ENCODE results near the gene FUT7.

The FUT7 gene

DNA sequence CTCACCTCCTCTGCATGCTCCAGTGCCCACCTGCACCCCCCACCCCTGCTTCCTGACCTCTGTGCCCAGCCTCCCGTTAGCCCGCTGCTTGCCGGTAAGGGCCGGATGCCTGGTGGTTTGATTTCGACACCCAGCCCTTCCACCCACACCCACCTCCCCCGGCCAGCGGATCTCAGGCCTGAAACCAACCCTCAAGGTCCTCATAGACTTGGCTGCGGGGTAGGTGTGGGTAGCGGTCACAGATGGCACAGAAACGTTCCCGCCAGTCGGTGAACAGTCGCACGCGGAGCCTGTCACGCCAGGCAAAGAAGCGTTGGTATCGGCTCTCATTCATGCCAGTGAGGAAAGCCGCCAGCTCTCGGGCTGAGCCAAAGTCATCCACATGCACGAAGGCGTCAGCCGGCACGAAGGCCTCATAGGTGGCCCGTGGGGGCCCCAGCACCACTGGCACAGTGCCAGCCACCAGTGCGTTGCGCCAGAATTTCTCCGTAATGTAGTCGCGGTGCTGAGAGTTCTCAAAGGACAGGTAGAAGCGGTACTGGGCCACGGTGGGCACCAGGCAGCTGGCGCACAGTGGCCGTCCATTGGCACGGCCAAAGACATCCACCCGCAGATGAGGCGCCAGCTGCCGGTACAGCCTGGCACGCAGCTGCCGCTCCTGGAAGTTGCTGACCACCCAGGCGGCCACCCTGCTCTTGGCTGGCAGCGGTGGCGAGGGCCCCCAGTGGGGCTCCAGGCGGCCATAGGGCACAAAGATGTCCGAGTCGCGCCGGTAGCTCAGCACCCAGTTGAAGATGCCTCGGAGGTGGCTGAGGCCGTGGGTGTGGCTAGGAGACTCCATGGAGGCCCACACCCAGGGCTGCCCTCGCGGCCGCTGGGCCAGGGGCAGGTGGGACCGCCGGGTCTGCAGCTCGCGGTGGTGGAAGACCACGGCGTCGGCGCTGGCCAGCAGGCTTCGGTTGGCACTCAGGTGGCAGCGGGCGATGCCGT, 1.1 kb downstream of the FUT7 start:
- Histone ChIP-seq H3K9ac (ENCODE audit: low read length) (no peak overlapping the region), H3K27me3 (ENCODE audit: control insufficient read depth, insufficient read depth, low read length) (no peaks in the 10 kb centered on the region), H3K36me3 (ENCODE audit: control insufficient read depth, insufficient read depth, low read length) (no peaks in the 10 kb centered on the region), H3K4me3 (ENCODE audit: low read length) (no peak overlapping the region), H3K27ac (ENCODE audit: low read depth, low read length) (no peak overlapping the region), H3K4me1 (ENCODE audit: control insufficient read depth, insufficient read depth, low read length) (peaks cover 12% of the 10 kb centered on the region)

DNA sequence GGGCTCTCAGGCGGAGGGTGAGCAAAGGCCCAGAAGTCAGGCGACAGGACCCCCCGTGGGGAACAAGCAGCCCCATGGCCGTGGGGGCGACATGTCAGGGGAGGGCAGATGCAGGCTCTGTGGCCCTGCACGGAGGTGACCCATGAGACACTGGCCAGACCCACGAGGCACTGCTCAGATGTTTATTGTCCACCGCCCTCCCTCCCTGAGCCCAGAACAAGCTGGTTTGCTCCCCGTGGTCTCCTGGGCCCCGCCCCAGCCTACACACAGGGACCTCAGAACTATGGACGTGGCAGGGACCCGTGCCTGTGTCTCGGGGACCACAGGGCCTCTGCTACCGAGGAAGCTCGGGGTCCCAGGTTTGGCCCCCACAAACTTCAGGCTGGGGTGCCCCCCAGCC, 1.9 kb downstream of the FUT7 start:
- no peaks in the 10 kb centered on the region for H3K27me3 ChIP-seq (ENCODE audit: control insufficient read depth, insufficient read depth, low read length)
- H3K27ac ChIP-seq (ENCODE audit: low read depth, low read length) = no peak overlapping the region
- no peak overlapping the region for H3K9ac ChIP-seq (ENCODE audit: low read length)
- no peaks in the 10 kb centered on the region for H3K36me3 ChIP-seq (ENCODE audit: control insufficient read depth, insufficient read depth, low read length)
- peaks cover 12% of the 10 kb centered on the region for H3K4me1 ChIP-seq (ENCODE audit: control insufficient read depth, insufficient read depth, low read length)
- H3K4me3 ChIP-seq (ENCODE audit: low read length) = peak overlapping the region; percentile 25

DNA sequence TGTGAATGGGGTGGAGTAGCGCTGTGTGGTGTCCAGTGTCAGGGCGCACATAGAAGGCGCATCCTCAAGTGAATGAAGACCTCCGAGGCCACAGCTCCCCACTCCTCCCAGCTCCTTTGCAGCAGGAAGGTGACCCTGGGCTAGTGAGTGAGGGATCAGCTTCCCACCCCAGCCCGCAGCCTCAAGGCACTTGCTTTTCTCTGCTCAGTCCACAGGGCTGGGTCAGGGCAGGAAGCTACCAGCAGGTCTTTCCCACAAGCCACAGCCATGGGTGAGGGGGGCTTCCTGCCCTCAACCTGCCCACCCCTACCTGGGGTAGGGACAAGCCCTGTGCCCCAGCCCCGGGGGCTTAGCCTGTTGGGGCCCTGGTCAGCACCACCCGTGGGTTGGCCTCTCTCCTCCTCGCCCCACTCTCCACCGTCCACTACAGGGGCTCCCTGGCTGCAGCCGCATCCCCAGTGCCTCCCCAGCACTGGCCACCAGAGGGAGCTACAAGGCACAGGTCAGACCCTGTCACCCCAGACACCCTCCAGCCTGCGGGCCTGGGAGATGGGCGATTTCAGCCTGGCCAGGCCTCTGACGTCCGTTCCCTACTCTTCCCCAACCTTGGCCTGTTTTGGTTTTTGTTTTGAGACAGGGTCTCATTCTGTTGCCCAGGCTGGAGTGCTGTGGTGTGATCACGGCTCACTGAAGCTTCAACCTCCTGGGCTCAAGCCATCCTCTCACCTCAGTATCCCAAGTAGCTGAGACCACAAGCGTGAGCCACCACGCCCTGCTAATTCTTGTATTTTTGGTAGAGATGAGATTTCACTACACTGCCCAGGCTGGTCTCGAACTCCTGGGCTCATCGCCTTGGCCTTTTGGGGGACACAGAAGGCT, 2.6 kb downstream of the FUT7 start:
- no peaks in the 10 kb centered on the region for H3K36me3 ChIP-seq (ENCODE audit: control insufficient read depth, insufficient read depth, low read length)
- H3K4me3 ChIP-seq (ENCODE audit: low read length) = peak overlapping the region; percentile 65
- no peaks in the 10 kb centered on the region for H3K27me3 ChIP-seq (ENCODE audit: control insufficient read depth, insufficient read depth, low read length)
- H3K4me1 ChIP-seq (ENCODE audit: control insufficient read depth, insufficient read depth, low read length) = peaks cover 12% of the 10 kb centered on the region
- no peak overlapping the region for H3K27ac ChIP-seq (ENCODE audit: low read depth, low read length)
- no peak overlapping the region for H3K9ac ChIP-seq (ENCODE audit: low read length)

DNA sequence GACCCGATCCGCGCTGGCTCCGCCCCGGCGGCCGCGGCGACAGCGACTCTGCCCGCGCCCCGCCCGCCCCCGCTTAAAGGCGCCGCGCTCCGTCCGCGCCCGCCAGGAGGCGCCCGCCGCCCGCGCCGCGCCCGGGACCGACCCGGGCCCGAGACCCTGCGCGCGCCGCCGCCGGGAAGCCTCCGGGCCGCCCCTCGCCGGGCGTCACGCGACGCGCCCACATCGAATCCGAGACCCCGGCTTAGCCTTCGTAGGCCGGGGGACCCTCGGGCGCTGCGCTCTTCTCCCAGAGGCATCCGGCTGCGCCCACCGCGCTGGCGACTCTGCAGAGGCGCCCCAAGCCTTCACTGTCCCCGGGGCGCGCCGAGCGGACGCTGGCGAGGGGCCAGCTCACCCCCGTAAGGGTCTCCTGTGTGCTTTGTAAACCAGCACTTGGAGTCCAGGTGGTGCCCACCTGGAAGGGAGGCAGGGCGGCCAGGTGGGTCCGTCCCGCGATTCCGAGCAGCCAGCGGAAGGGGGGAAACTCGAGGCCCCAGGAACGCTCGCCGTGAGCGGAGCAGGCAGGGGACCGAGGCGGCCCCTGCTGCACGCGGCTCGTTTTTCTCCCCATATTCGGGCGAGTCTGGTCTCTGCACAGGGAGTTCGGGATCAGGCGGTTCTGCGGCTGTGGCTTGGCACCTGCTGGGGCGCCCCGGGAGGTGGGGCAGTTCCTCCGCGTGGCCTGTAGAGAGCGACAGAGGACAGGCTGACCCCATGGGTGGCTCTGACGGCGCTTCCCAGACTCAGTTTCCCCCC, 3.4 kb downstream of the FUT7 start:
- no peaks in the 10 kb centered on the region for H3K36me3 ChIP-seq (ENCODE audit: control insufficient read depth, insufficient read depth, low read length)
- no peaks in the 10 kb centered on the region for H3K27me3 ChIP-seq (ENCODE audit: control insufficient read depth, insufficient read depth, low read length)
- peaks cover 12% of the 10 kb centered on the region for H3K4me1 ChIP-seq (ENCODE audit: control insufficient read depth, insufficient read depth, low read length)
- no peak overlapping the region for H3K27ac ChIP-seq (ENCODE audit: low read depth, low read length)
- H3K9ac ChIP-seq (ENCODE audit: low read length) = no peak overlapping the region
- peak overlapping the region; percentile 65 for H3K4me3 ChIP-seq (ENCODE audit: low read length)

DNA sequence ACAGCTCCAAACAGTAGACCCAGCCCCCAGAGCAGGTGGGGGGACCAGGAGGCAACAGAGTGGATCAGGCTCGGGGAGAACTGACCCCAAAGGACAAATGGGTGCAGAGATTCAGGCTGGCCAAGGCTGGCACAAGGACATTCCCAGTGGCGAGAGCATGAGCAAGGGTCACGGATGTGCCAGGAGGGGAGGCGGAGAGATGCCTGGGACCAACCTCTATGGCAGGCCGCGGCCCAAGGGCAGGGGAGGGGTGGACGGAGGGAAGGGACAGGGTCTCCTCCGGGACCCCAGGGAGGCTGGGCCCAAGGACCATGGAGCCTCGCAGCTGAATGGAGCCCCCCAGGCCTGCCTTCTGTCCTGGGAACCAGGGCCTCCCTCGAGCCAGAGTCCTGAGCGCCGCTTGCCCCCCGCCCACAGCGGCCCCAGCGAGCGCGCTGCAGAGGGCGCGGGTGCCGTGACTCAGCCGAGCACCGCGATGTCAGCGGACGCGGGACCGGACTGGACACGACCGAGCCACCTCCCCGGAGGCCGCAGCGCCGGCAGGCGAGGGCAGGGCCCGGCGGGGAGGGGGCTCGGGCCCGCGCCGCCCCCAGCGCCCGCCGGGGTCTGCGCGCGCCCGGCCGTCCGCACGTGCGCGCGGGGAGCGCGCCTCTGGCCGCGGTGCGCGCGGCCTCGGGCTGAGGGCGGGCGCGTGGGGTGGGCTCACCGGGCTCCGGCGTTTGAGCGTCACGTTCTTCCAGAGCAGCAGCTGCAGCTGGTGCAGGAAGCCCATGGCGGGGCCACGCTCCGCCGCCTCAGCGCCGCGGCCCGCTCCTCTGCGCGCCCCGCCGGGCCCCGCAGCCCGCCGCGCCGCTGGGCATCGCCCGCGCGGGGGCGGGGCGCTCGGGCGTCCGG, 4.3 kb downstream of the FUT7 start, which contains the start of gene ABCA2:
ABCA2 (minus strand) TSS at position 869 of the 894 bp plus-strand sequence; CDS start at position 772, 97 bp downstream.
- H3K27me3 ChIP-seq (ENCODE audit: control insufficient read depth, insufficient read depth, low read length) = no peaks in the 10 kb centered on the region
- H3K36me3 ChIP-seq (ENCODE audit: control insufficient read depth, insufficient read depth, low read length) = no peaks in the 10 kb centered on the region
- H3K27ac ChIP-seq (ENCODE audit: low read depth, low read length) = no peak within 1 kb of the TSS
- no peak within 1 kb of the TSS for H3K9ac ChIP-seq (ENCODE audit: low read length)
- peaks cover 12% of the 10 kb centered on the region for H3K4me1 ChIP-seq (ENCODE audit: control insufficient read depth, insufficient read depth, low read length)
- H3K4me3 ChIP-seq (ENCODE audit: low read length) = peak within 1 kb of the TSS; percentile 71

DNA sequence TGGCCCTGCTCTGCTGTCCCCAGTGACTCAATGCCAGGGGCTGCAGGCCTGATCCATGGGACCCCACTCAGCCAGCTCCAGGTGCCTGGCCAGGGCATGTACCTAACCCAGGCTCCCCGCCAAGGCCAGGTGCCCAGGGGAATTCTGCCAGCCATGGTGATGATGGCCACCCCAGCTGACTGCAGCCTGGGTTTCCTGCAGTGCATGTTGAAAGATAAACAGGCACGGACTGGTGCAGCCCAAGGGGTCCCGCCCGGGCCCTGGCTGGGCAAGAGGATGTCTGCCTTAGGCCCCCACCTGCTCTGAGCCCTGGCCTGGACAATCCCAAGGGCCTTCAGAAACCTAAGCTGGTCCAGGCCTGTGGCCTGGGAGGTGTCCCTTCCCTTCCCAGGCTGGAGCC, 5.1 kb downstream of the FUT7 start:
- Histone ChIP-seq H3K9ac (ENCODE audit: low read length) (no peak overlapping the region), H3K27me3 (ENCODE audit: control insufficient read depth, insufficient read depth, low read length) (no peaks in the 10 kb centered on the region), H3K27ac (ENCODE audit: low read depth, low read length) (no peak overlapping the region), H3K36me3 (ENCODE audit: control insufficient read depth, insufficient read depth, low read length) (no peaks in the 10 kb centered on the region), H3K4me3 (ENCODE audit: low read length) (no peak overlapping the region), H3K4me1 (ENCODE audit: control insufficient read depth, insufficient read depth, low read length) (peaks cover 12% of the 10 kb centered on the region)

DNA sequence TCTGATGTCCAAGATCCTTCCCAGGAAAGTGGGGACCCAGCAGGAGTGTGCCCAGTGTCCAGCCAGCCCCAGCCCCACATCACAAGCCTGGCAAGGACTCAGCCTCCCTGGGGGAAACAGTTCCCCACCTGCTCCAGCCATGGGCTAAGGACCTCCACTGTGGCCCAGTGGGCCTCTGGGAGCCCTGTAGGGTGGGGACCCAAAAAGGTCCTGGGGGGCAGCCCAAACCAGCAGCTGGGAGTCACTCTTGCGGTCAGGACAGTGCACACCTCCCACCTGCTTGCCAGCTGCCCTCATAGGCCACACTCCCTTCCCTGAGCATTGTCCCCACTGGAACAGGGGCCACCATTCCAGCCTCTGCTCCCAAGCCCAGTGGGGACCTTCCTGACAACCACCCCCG, 5.5 kb downstream of the FUT7 start:
- no peak overlapping the region for H3K9ac ChIP-seq (ENCODE audit: low read length)
- H3K4me3 ChIP-seq (ENCODE audit: low read length) = no peak overlapping the region
- no peak overlapping the region for H3K27ac ChIP-seq (ENCODE audit: low read depth, low read length)
- no peaks in the 10 kb centered on the region for H3K27me3 ChIP-seq (ENCODE audit: control insufficient read depth, insufficient read depth, low read length)
- H3K4me1 ChIP-seq (ENCODE audit: control insufficient read depth, insufficient read depth, low read length) = peaks cover 12% of the 10 kb centered on the region
- H3K36me3 ChIP-seq (ENCODE audit: control insufficient read depth, insufficient read depth, low read length) = no peaks in the 10 kb centered on the region

DNA sequence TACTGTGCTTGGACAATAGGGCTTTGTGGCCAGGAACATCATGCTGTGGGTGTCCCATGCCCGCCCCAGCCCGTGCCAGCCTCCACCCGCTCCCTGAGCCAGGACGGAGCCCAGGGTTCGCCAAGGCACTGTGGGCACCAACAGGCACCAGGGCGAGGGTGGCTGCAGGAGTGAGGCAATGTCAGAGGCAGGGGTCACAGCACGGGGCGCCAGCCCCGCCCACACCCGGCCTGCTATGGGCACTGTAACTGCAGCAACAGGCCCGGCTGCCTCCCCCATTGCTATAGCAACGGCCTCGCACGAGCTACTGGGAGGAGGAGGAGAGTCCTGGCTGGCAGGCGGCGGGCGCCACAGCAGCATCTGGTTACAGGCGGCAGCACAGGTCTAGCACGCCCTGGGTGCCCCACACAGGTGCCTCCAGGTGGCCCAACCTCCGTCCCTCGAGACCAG, 6.3 kb downstream of the FUT7 start:
- no peak overlapping the region for H3K9ac ChIP-seq (ENCODE audit: low read length)

DNA sequence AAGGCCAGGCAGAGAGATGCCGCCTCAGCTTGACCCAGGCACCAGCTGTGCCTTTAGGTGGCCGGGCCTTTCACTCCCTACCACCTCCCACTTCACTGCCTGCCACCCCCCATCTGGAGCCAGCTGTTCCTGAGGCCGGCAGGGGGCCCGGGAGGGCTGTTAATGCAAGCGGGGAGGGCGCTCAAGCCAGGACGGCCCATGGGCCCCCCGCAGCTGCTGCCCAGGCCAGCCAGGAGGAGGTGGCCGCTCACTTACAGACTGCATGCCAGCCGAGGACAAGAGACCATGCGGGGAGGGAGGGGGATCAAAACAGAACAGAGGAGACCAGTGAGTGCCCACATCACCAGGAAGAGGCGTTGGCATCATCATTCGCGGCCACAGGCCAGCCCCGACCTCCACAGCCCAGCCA, 8.3 kb downstream of the FUT7 start:
- no peaks in the 10 kb centered on the region for H3K27me3 ChIP-seq (ENCODE audit: control insufficient read depth, insufficient read depth, low read length)
- H3K4me1 ChIP-seq (ENCODE audit: control insufficient read depth, insufficient read depth, low read length) = peaks cover 4% of the 10 kb centered on the region
- H3K9ac ChIP-seq (ENCODE audit: low read length) = no peak overlapping the region
- no peaks in the 10 kb centered on the region for H3K36me3 ChIP-seq (ENCODE audit: control insufficient read depth, insufficient read depth, low read length)
- no peak overlapping the region for H3K27ac ChIP-seq (ENCODE audit: low read depth, low read length)
- H3K4me3 ChIP-seq (ENCODE audit: low read length) = no peak overlapping the region

More for the DNA sequence above, 6.3 kb downstream of the FUT7 start:
- H3K27me3 ChIP-seq (ENCODE audit: control insufficient read depth, insufficient read depth, low read length) = no peaks in the 10 kb centered on the region
- H3K4me3 ChIP-seq (ENCODE audit: low read length) = no peak overlapping the region
- H3K4me1 ChIP-seq (ENCODE audit: control insufficient read depth, insufficient read depth, low read length) = peaks cover 12% of the 10 kb centered on the region
- no peaks in the 10 kb centered on the region for H3K36me3 ChIP-seq (ENCODE audit: control insufficient read depth, insufficient read depth, low read length)
- H3K27ac ChIP-seq (ENCODE audit: low read depth, low read length) = no peak overlapping the region

DNA sequence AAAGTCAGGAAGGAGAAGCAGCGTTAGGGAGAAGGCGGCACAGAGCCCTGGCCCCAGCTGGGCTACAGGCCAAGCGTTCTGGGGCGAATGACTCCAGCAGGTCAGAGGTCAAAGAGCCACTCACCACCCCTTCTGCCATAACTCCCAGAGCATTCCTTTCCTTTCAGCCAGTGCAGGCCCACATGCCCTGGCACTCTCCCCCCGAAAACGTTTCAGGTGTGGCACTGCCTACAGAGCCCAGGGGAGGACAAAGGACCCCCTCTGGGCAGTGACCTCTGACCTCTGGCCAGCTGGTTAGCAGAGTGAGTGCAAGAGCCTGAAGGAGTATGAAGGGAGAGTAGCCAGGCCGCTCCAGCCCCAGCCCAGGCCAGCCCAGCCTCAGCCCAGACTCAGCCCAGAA, 8.7 kb downstream of the FUT7 start:
- Histone ChIP-seq H3K4me3 (ENCODE audit: low read length) (no peak overlapping the region), H3K4me1 (ENCODE audit: control insufficient read depth, insufficient read depth, low read length) (peaks cover 4% of the 10 kb centered on the region), H3K27ac (ENCODE audit: low read depth, low read length) (no peak overlapping the region), H3K9ac (ENCODE audit: low read length) (no peak overlapping the region), H3K36me3 (ENCODE audit: control insufficient read depth, insufficient read depth, low read length) (no peaks in the 10 kb centered on the region), H3K27me3 (ENCODE audit: control insufficient read depth, insufficient read depth, low read length) (no peaks in the 10 kb centered on the region)

DNA sequence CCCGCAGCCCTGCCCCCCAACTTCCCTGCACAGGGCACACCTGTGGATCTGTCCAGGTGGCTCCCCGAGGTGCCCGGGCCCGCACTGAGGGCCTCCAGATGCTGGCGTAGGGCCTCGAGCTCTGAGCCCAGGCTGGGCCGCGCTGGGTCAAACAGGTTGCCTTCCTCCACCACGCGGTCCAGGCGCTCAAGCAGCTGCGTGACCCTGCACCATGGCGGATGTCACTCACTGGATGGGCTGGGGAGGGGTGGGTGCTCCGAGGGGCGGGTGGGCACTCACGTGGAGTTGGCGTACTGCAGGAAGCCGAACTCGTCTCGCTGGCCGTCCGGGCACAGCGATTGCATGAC, 9.3 kb downstream of the FUT7 start:
- Histone ChIP-seq H3K9ac (ENCODE audit: low read length) (no peak overlapping the region), H3K4me3 (ENCODE audit: low read length) (no peak overlapping the region), H3K27ac (ENCODE audit: low read depth, low read length) (no peak overlapping the region), H3K4me1 (ENCODE audit: control insufficient read depth, insufficient read depth, low read length) (peaks cover 4% of the 10 kb centered on the region), H3K36me3 (ENCODE audit: control insufficient read depth, insufficient read depth, low read length) (no peaks in the 10 kb centered on the region), H3K27me3 (ENCODE audit: control insufficient read depth, insufficient read depth, low read length) (no peaks in the 10 kb centered on the region)

All from rectal smooth muscle tissue (tissue), 1 donor.